ENCODE results near the gene ZC3H4.

DNA sequence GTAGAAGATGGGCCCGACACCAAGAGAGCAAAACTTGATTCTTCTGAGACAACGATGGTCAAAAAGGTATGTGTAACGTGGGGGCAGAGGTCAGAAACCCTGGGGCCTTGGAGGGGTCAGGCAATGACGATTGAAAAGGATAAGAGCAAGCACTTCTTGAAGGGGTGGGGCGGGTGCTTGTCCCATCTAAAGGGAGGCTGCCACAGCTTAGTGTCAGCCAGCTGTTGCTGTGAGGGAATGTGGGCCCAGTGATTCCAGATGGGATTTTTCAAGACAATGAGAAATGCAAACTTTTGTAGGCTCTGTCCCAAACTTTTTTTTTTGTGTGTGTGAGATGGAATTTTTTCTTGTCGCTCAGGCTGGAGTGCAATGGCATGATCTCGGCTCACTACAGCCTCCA lies 41.6 kb upstream of the ZC3H4 start:
- TF ChIP-seq ZFP30 (CRISPR knock-in tag; IDR thresholded peaks at IDR 0.05), result no peak
- no peak for TF ChIP-seq OSR1 (CRISPR knock-in tag; IDR thresholded peaks at IDR 0.05)
- no peak for TF ChIP-seq CSDC2 (CRISPR knock-in tag; IDR thresholded peaks at IDR 0.05)
- TF ChIP-seq TOX (CRISPR knock-in tag; IDR thresholded peaks at IDR 0.05; ENCODE audit: borderline replicate concordance), result no peak
- no peak for TF ChIP-seq ARNTL (CRISPR knock-in tag; IDR thresholded peaks at IDR 0.05; ENCODE audit: borderline replicate concordance, low read depth)
- TF ChIP-seq TCF4 (CRISPR knock-in tag; IDR thresholded peaks at IDR 0.05; ENCODE audit: borderline replicate concordance), result no peak
- TF ChIP-seq ZFP3 (CRISPR knock-in tag; IDR thresholded peaks at IDR 0.05), result no peak
- TF ChIP-seq, protein P1, sequence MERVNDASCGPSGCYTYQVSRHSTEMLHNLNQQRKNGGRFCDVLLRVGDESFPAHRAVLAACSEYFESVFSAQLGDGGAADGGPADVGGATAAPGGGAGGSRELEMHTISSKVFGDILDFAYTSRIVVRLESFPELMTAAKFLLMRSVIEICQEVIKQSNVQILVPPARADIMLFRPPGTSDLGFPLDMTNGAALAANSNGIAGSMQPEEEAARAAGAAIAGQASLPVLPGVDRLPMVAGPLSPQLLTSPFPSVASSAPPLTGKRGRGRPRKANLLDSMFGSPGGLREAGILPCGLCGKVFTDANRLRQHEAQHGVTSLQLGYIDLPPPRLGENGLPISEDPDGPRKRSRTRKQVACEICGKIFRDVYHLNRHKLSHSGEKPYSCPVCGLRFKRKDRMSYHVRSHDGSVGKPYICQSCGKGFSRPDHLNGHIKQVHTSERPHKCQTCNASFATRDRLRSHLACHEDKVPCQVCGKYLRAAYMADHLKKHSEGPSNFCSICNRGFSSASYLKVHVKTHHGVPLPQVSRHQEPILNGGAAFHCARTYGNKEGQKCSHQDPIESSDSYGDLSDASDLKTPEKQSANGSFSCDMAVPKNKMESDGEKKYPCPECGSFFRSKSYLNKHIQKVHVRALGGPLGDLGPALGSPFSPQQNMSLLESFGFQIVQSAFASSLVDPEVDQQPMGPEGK (CRISPR knock-in tag; IDR thresholded peaks at IDR 0.05; ENCODE audit: borderline replicate concordance), result no peak
- TF ChIP-seq, protein P2, sequence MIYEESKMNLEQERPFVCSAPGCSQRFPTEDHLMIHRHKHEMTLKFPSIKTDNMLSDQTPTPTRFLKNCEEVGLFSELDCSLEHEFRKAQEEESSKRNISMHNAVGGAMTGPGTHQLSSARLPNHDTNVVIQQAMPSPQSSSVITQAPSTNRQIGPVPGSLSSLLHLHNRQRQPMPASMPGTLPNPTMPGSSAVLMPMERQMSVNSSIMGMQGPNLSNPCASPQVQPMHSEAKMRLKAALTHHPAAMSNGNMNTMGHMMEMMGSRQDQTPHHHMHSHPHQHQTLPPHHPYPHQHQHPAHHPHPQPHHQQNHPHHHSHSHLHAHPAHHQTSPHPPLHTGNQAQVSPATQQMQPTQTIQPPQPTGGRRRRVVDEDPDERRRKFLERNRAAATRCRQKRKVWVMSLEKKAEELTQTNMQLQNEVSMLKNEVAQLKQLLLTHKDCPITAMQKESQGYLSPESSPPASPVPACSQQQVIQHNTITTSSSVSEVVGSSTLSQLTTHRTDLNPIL (CRISPR knock-in tag; IDR thresholded peaks at IDR 0.05; ENCODE audit: low read depth), result no peak
- TF ChIP-seq, protein P3, sequence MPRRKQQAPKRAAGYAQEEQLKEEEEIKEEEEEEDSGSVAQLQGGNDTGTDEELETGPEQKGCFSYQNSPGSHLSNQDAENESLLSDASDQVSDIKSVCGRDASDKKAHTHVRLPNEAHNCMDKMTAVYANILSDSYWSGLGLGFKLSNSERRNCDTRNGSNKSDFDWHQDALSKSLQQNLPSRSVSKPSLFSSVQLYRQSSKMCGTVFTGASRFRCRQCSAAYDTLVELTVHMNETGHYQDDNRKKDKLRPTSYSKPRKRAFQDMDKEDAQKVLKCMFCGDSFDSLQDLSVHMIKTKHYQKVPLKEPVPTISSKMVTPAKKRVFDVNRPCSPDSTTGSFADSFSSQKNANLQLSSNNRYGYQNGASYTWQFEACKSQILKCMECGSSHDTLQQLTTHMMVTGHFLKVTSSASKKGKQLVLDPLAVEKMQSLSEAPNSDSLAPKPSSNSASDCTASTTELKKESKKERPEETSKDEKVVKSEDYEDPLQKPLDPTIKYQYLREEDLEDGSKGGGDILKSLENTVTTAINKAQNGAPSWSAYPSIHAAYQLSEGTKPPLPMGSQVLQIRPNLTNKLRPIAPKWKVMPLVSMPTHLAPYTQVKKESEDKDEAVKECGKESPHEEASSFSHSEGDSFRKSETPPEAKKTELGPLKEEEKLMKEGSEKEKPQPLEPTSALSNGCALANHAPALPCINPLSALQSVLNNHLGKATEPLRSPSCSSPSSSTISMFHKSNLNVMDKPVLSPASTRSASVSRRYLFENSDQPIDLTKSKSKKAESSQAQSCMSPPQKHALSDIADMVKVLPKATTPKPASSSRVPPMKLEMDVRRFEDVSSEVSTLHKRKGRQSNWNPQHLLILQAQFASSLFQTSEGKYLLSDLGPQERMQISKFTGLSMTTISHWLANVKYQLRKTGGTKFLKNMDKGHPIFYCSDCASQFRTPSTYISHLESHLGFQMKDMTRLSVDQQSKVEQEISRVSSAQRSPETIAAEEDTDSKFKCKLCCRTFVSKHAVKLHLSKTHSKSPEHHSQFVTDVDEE (CRISPR knock-in tag; IDR thresholded peaks at IDR 0.05), result no peak
- no peak for TF ChIP-seq ISL1 (CRISPR knock-in tag; IDR thresholded peaks at IDR 0.05)
- no peak for TF ChIP-seq GLIS3 (CRISPR knock-in tag; IDR thresholded peaks at IDR 0.05)
